ENCODE measurements around the gene CST8. TPM values are rescaled to one million over a fixed set of nuclear protein-coding genes. Genes with fewer than 3 reads are reported as not detected.

Gene CST8
- total RNA-seq, 2 donors from 2014 or later: not detected

DNA sequence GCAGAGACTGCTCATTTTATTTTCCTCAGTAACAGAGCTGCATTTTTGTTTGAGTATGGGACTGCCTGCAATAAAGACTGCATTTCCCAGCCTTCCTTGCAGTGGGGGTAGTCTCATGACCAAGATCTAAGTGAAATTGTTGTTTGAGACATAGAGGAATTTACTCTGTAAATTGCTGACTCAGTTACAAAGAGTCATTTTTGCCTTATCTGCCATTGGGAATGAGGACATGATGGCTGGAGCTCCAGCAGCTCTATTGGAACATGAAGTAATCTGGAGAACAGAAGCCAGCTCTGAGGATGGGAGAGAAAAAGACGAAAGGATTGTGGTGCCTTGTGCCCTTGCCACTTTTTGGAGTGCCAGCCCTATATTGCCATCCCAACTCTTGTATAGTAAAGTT, 36.1 kb upstream of the CST8 start:
- Histone ChIP-seq H3K4me3 (ENCODE audit: low read length) (no peak overlapping the region), H3K36me3 (ENCODE audit: control insufficient read depth, insufficient read depth, low read length) (no peaks in the 10 kb centered on the region), H3K9me3 (ENCODE audit: control insufficient read depth, low read length) (no peaks in the 10 kb centered on the region), H3K27ac (ENCODE audit: low read depth, low read length) (no peak overlapping the region), H3K27me3 (ENCODE audit: control insufficient read depth, insufficient read depth, low read length, poor library complexity, severe bottlenecking) (no peaks in the 10 kb centered on the region), H3K4me1 (ENCODE audit: control insufficient read depth, insufficient read depth, low read length) (no peaks in the 10 kb centered on the region), H3K9ac (ENCODE audit: extremely low read depth, low read length, poor library complexity, severe bottlenecking) (no peak overlapping the region)
- no peak for DNase-seq
- Mint-ChIP-seq H3K4me1 (peaks cover 14% of the 10 kb centered on the region), H3K9me3 (peaks cover 4% of the 10 kb centered on the region), H3K27me3 (ENCODE audit: insufficient read depth) (no peaks in the 10 kb centered on the region), H3K4me3 (no peak overlapping the region), H3K36me3 (ENCODE audit: low read depth) (no peaks in the 10 kb centered on the region), H3K27ac (no peak overlapping the region)
- TF ChIP-seq CTCF (conservative IDR thresholded peaks at IDR 0.05): no peak
- WGBS, 2 experiments (ENCODE audit: insufficient coverage in 1 of 2, insufficient read length in 1 of 2): 100% methylated on average over 1 of the region's 1 CpG

DNA sequence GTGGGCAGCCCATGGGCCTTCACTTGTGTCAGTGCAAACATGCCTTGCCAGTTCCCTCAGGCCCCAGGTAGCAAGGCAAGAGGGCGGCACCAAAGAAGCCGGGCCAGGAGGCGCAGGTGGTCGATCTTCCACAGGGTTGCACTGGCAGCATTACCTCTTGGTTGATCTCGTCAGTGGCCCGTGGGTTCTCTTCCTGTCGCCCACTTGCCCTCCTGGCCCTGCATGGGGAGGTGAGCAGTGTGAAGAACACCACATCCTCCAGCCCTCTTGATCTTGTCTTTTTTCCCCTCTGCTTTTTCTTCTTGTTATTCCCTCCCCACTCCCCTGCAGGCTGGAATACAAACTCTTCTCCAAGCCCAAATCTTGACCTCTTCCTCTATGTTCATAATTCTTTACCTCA, 35.3 kb upstream of the CST8 start:
- no peak overlapping the region for H3K4me3 ChIP-seq (ENCODE audit: low read length)
- H3K9ac ChIP-seq (ENCODE audit: extremely low read depth, low read length, poor library complexity, severe bottlenecking): no peak overlapping the region
- H3K4me3 Mint-ChIP-seq: no peak overlapping the region
- H3K36me3 ChIP-seq (ENCODE audit: control insufficient read depth, insufficient read depth, low read length): no peaks in the 10 kb centered on the region
- H3K4me1 Mint-ChIP-seq: peaks cover 13% of the 10 kb centered on the region
- H3K36me3 Mint-ChIP-seq (ENCODE audit: low read depth): no peaks in the 10 kb centered on the region
- no peak for DNase-seq
- peaks cover 4% of the 10 kb centered on the region for H3K9me3 Mint-ChIP-seq
- H3K9me3 ChIP-seq (ENCODE audit: control insufficient read depth, low read length): no peaks in the 10 kb centered on the region
- no peaks in the 10 kb centered on the region for H3K4me1 ChIP-seq (ENCODE audit: control insufficient read depth, insufficient read depth, low read length)
- H3K27ac Mint-ChIP-seq: no peak overlapping the region
- H3K27ac ChIP-seq (ENCODE audit: low read depth, low read length): no peak overlapping the region
- no peak for TF ChIP-seq CTCF (conservative IDR thresholded peaks at IDR 0.05)
- no peaks in the 10 kb centered on the region for H3K27me3 Mint-ChIP-seq (ENCODE audit: insufficient read depth)
- 93 to 94% methylated on average over 4 to 7 of the region's 7 CpGs for WGBS, 2 experiments (ENCODE audit: insufficient coverage in 1 of 2, insufficient read length in 1 of 2)
- no peaks in the 10 kb centered on the region for H3K27me3 ChIP-seq (ENCODE audit: control insufficient read depth, insufficient read depth, low read length, poor library complexity, severe bottlenecking)

- H3K9me3 ChIP-seq (ENCODE audit: control insufficient read depth, low read length): no peaks in the 10 kb centered on the region
- Mint-ChIP-seq H3K4me3 (no peak overlapping the region), H3K27ac (no peak overlapping the region), H3K9me3 (peaks cover 4% of the 10 kb centered on the region), H3K4me1 (peaks cover 13% of the 10 kb centered on the region), H3K36me3 (ENCODE audit: low read depth) (no peaks in the 10 kb centered on the region), H3K27me3 (ENCODE audit: insufficient read depth) (no peaks in the 10 kb centered on the region)
- no peaks in the 10 kb centered on the region for H3K4me1 ChIP-seq (ENCODE audit: control insufficient read depth, insufficient read depth, low read length)
- no peak overlapping the region for H3K9ac ChIP-seq (ENCODE audit: extremely low read depth, low read length, poor library complexity, severe bottlenecking)
- H3K4me3 ChIP-seq (ENCODE audit: low read length): no peak overlapping the region
- no peaks in the 10 kb centered on the region for H3K27me3 ChIP-seq (ENCODE audit: control insufficient read depth, insufficient read depth, low read length, poor library complexity, severe bottlenecking)
- H3K36me3 ChIP-seq (ENCODE audit: control insufficient read depth, insufficient read depth, low read length): no peaks in the 10 kb centered on the region
- TF ChIP-seq CTCF (conservative IDR thresholded peaks at IDR 0.05): no peak
- DNase-seq: no peak
- no peak overlapping the region for H3K27ac ChIP-seq (ENCODE audit: low read depth, low read length)
- WGBS, 2 experiments (ENCODE audit: insufficient coverage in 1 of 2, insufficient read length in 1 of 2): 86 to 90% methylated on average over 2 to 3 of the region's 3 CpGs
Measured at GRCh38 chr20:23456409-23456808, 34.5 kb upstream of the CST8 start.

Data from endodermal cell (in vitro differentiated cells).